ENCODE data around the gene ZNF804B.

The ZNF804B gene

GRCh38 chr7:88912852-88913251 lies 153.4 kb downstream of the ZNF804B start:
- no peak for DNase-seq (ENCODE audit: low read depth)
- no peak overlapping the region for H3K4me3 ChIP-seq (ENCODE audit: low read length)
- TF ChIP-seq, protein P1, sequence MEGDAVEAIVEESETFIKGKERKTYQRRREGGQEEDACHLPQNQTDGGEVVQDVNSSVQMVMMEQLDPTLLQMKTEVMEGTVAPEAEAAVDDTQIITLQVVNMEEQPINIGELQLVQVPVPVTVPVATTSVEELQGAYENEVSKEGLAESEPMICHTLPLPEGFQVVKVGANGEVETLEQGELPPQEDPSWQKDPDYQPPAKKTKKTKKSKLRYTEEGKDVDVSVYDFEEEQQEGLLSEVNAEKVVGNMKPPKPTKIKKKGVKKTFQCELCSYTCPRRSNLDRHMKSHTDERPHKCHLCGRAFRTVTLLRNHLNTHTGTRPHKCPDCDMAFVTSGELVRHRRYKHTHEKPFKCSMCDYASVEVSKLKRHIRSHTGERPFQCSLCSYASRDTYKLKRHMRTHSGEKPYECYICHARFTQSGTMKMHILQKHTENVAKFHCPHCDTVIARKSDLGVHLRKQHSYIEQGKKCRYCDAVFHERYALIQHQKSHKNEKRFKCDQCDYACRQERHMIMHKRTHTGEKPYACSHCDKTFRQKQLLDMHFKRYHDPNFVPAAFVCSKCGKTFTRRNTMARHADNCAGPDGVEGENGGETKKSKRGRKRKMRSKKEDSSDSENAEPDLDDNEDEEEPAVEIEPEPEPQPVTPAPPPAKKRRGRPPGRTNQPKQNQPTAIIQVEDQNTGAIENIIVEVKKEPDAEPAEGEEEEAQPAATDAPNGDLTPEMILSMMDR (IDR thresholded peaks at IDR 0.05; ENCODE audit: insufficient read depth, low read depth, low read length, missing control alignments): no peak

- no peak for DNase-seq (ENCODE audit: low read depth)
- no peak overlapping the region for H3K4me3 ChIP-seq (ENCODE audit: low read length)
- TF ChIP-seq, protein P1 (IDR thresholded peaks at IDR 0.05; ENCODE audit: insufficient read depth, low read depth, low read length, missing control alignments): no peak
Measured at GRCh38 chr7:88915615-88916014, 156.1 kb downstream of the ZNF804B start.

DNA sequence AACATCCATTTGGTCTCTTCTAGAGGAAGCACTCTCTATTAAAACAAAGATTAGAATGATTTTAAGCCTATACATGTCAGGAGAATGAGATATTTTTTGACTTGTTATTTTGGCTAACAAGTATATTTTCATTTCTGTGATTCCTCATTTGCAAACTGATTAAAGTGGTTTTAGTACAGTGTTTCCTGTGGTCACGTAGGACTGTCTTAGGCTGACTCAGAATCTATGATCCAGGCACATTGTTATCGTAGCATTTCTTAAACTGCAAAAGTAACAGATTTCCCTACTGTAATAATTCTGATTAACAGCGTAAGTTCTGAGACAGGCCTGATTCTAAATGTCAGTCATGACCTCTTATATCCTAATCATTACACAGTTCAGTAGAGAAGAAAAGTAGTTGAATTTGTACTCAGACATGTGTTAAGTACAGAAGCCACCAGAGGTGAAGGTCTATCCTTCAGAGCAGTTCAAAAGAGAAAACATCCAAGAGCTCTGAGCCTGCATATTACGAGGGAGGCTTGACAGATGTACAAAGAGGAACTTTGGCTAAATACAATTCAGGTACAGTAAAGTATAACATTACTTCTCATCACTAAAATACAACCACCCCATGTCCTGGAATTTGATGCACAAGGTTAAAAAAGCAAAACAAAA lies 160.1 kb downstream of the ZNF804B start:
- TF ChIP-seq, protein P1 (IDR thresholded peaks at IDR 0.05; ENCODE audit: insufficient read depth, low read depth, low read length, missing control alignments): no peak
- H3K4me3 ChIP-seq (ENCODE audit: low read length): no peak overlapping the region
- DNase-seq (ENCODE audit: low read depth): no peak

DNA sequence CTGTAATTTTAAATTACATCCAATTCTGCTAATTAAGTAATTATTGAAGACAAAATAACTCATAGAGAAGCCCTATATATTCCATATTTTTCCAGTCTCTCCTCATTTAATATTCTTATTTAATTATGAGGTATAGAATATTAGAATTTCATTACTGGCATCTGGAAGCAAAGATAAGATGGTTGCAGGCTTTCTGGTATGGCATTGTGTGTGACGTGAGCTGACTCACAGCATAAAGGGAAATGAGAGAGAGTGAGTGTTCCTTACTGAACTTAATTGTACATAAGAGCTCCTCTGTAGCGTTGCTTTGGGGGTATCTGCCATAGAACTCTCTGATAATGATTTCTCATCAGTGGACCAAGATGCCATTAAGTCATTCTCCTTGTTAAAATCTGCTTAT lies 163.4 kb downstream of the ZNF804B start:
- TF ChIP-seq, protein P1 (IDR thresholded peaks at IDR 0.05; ENCODE audit: insufficient read depth, low read depth, low read length, missing control alignments): no peak
- H3K4me3 ChIP-seq (ENCODE audit: low read length): no peak overlapping the region
- peak; percentile 2 for DNase-seq (ENCODE audit: low read depth)

- TF ChIP-seq, protein P1 (IDR thresholded peaks at IDR 0.05; ENCODE audit: insufficient read depth, low read depth, low read length, missing control alignments): no peak
- H3K4me3 ChIP-seq (ENCODE audit: low read length): no peak overlapping the region
- no peak for DNase-seq (ENCODE audit: low read depth)
Measured at GRCh38 chr7:88928276-88928675, 168.8 kb downstream of the ZNF804B start.

GRCh38 chr7:88929719-88930118 lies 170.2 kb downstream of the ZNF804B start:
- no peak overlapping the region for H3K4me3 ChIP-seq (ENCODE audit: low read length)
- DNase-seq (ENCODE audit: low read depth): no peak
- TF ChIP-seq, protein P1 (IDR thresholded peaks at IDR 0.05; ENCODE audit: insufficient read depth, low read depth, low read length, missing control alignments): no peak

DNA sequence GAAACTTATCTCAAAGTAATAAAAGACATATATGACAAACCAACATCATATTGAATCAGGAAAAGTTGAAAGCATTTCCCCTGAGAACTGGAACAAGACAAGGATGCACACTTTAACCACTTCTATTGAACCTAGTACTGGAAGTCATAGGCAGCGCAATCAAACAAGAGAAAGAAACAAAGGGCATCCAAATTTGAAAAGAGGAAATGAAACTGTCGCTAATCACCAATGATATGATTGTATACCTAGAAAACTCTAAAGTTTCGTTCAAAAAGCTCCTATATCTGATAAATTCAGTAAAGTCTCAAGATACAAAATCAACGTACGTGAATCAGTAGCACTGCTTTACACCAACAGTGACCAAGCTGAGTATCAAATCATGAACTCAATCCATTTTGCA lies 173.8 kb downstream of the ZNF804B start:
- no peak overlapping the region for H3K4me3 ChIP-seq (ENCODE audit: low read length)
- DNase-seq (ENCODE audit: low read depth): no peak
- TF ChIP-seq, protein P1 (IDR thresholded peaks at IDR 0.05; ENCODE audit: insufficient read depth, low read depth, low read length, missing control alignments): no peak

Measured in epithelial cell of esophagus (primary cell).